Panc1 (cell line): ENCODE data around the gene AGAP1.

Experiments
- CTCF ChIP-seq: fragments of 450-650 bp; IDR thresholded peaks from 2 replicates; pipeline ENCODE4 v1.5.1; 2017; ENCODE audit warnings: mild to moderate bottlenecking
- POLR2AphosphoS5 ChIP-seq: IDR thresholded peaks from 2 replicates; pipeline ENCODE4 v1.6.1; 2012; ENCODE audit warnings: mild to moderate bottlenecking, low read depth, low read length, moderate library complexity
- SIN3A ChIP-seq: IDR thresholded peaks from 2 replicates; pipeline ENCODE4 v1.6.1; 2012; ENCODE audit warnings: low read depth, mild to moderate bottlenecking, low read length, moderate library complexity, borderline replicate concordance; ENCODE audit not compliant: insufficient read depth
- TCF7L2 ChIP-seq: IDR thresholded peaks from 2 replicates; pipeline ENCODE4 v1.6.1; 2011; ENCODE audit warnings: mild to moderate bottlenecking, low read depth, low read length, inconsistent platforms
- TF ChIP-seq, protein P1 (sequence below), 2 experiments: IDR thresholded peaks; 2 replicates each; pipeline ENCODE4 v1.6.1; 2011 to 2012; ENCODE audit warnings: low read depth in 2 of 2, control low read depth in 1 of 2, low read length in 1 of 2, mild to moderate bottlenecking in 1 of 2, moderate library complexity in 1 of 2; ENCODE audit not compliant: insufficient read depth in 1 of 2

GRCh38 chr2:235536711-235537110, 42.9 kb downstream of the AGAP1 start:
- TF ChIP-seq CTCF, result no peak
- no peak for TF ChIP-seq SIN3A
- TF ChIP-seq, protein P1, sequence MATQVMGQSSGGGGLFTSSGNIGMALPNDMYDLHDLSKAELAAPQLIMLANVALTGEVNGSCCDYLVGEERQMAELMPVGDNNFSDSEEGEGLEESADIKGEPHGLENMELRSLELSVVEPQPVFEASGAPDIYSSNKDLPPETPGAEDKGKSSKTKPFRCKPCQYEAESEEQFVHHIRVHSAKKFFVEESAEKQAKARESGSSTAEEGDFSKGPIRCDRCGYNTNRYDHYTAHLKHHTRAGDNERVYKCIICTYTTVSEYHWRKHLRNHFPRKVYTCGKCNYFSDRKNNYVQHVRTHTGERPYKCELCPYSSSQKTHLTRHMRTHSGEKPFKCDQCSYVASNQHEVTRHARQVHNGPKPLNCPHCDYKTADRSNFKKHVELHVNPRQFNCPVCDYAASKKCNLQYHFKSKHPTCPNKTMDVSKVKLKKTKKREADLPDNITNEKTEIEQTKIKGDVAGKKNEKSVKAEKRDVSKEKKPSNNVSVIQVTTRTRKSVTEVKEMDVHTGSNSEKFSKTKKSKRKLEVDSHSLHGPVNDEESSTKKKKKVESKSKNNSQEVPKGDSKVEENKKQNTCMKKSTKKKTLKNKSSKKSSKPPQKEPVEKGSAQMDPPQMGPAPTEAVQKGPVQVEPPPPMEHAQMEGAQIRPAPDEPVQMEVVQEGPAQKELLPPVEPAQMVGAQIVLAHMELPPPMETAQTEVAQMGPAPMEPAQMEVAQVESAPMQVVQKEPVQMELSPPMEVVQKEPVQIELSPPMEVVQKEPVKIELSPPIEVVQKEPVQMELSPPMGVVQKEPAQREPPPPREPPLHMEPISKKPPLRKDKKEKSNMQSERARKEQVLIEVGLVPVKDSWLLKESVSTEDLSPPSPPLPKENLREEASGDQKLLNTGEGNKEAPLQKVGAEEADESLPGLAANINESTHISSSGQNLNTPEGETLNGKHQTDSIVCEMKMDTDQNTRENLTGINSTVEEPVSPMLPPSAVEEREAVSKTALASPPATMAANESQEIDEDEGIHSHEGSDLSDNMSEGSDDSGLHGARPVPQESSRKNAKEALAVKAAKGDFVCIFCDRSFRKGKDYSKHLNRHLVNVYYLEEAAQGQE (IDR thresholded peaks at IDR 0.05; ENCODE audit: insufficient read depth in 1 of 2, low read depth in 2 of 2, low read length in 1 of 2), result no peak
- TF ChIP-seq POLR2AphosphoS5, result no peak
- TF ChIP-seq TCF7L2, result no peak
